Measurements from ENCODE around the gene CCDC57. TPM values are rescaled to one million over a fixed set of nuclear protein-coding genes. Genes with fewer than 3 reads are reported as not detected.

The CCDC57 gene
- total RNA-seq, 2 experiments from 2014 or later, result 56.6 to 64.2 TPM

DNA sequence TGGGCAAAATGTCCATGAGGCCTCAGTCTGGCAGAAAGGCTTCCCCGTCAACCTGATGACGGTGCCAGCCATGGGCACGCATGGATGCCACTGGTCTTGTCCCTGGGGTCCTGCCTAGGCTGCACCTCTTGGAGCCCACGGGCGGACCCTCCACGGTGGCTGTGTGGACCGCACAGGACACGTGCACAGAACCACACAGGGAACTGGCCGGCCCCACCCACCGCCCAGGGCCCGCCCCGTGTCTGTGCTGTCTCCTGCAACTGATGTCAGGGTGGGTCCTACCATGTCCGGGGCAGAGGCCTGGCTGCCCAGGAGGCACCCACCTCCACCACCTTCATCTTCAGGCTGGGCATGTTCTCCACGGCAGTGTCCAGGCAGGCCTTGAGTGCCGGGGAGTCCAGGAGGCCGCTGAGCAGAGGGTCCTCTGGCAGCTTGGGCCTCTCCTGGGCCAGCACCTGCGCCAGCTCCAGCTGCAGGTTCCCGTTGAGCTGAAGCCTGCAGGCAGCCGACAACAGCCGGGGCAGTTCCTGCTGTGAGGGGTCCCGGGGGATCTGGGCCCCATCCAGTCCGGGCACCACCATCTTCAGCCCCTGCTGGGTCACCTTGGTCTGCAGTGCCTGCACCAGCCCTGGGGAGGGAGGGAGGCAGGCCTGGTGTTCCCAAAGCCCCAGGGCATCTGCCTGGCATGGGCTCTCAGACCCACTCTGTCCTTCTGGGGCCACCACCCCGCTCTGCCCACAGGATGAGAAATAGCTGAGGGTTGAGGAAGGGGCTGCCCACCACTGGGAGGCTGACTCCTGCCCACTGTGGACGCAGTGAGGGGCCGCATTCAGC is 126.5 kb downstream of the CCDC57 start:
- TF ChIP-seq, protein P1, sequence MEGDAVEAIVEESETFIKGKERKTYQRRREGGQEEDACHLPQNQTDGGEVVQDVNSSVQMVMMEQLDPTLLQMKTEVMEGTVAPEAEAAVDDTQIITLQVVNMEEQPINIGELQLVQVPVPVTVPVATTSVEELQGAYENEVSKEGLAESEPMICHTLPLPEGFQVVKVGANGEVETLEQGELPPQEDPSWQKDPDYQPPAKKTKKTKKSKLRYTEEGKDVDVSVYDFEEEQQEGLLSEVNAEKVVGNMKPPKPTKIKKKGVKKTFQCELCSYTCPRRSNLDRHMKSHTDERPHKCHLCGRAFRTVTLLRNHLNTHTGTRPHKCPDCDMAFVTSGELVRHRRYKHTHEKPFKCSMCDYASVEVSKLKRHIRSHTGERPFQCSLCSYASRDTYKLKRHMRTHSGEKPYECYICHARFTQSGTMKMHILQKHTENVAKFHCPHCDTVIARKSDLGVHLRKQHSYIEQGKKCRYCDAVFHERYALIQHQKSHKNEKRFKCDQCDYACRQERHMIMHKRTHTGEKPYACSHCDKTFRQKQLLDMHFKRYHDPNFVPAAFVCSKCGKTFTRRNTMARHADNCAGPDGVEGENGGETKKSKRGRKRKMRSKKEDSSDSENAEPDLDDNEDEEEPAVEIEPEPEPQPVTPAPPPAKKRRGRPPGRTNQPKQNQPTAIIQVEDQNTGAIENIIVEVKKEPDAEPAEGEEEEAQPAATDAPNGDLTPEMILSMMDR (IDR thresholded peaks at IDR 0.05), result no peak
- Mint-ChIP-seq H3K27ac (no peak overlapping the region), H3K4me3 (no peak overlapping the region), H3K9me3 (no peaks in the 10 kb centered on the region), H3K4me1 (ENCODE audit: low read depth) (no peaks in the 10 kb centered on the region), H3K36me3 (ENCODE audit: low read depth) (peaks cover 12% of the 10 kb centered on the region), H3K27me3 (no peaks in the 10 kb centered on the region)
- POLR2A ChIA-PET, result interaction anchor here (0.8 to 1.4 kb wide), 3 partner anchors 10 to 460 kb away, joined by 3 to 4 read pairs (median 4); partner anchors contain the start of gene FASN
- no peak for DNase-seq
- CTCF ChIA-PET, result no interaction called here
- intact Hi-C loops (cut with micrococcal nuclease), result no loop called here
- ATAC-seq, result no peak

DNA sequence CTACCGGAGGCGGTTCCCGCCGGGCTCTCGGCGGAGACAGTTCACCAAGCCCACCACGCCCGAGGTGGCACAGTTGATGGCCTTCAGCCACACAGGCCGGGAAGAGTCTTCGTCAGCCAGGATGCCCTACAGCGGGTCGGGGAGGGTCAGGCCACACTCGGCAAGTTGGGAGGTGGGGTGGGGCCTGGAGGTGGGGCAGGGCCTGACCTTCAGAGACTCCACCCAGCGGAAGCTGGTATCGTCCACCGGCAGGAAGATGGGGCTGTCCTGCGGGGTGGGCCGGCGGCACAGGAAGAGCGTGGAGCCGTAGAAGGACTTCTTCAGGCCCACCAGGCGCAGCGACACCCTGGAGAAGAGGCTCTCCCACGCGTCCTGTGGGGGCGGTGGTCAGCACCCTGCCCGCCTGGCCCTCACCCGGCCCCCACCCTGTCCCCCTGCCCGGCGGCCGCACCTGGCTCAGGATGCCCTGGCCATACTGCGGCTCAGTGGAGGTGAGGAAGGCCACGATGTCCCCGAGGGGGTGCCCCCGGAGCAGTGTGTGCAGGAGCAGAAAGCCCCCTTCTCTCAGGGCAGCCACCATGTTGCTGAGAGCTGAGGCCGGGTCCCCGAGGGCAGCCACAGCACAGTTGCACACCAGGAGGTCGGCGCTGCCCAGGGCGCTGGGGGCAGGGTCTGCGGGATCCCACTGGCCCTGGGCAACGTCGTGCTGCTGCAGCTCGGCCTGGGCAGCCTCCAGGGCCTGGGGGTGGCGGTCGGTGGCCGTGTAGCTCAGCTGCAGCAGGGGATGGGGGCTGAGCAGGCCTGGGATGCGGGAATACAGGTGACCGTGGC is 127.4 kb downstream of the CCDC57 start:
- Mint-ChIP-seq H3K27me3 (no peaks in the 10 kb centered on the region), H3K36me3 (ENCODE audit: low read depth) (peaks cover 10% of the 10 kb centered on the region), H3K9me3 (no peaks in the 10 kb centered on the region), H3K4me3 (no peak overlapping the region), H3K4me1 (ENCODE audit: low read depth) (no peaks in the 10 kb centered on the region), H3K27ac (no peak overlapping the region)
- POLR2A ChIA-PET, result interaction anchor here (1.2 to 1.4 kb wide), 2 partner anchors 13 to 19 kb away, joined by 3 to 4 read pairs; partner anchors contain the start of gene FASN
- ATAC-seq, result no peak
- CTCF ChIA-PET, result no interaction called here
- intact Hi-C loops (cut with micrococcal nuclease), result no loop called here
- DNase-seq, result no peak
- TF ChIP-seq, protein P1 (IDR thresholded peaks at IDR 0.05), result no peak

DNA sequence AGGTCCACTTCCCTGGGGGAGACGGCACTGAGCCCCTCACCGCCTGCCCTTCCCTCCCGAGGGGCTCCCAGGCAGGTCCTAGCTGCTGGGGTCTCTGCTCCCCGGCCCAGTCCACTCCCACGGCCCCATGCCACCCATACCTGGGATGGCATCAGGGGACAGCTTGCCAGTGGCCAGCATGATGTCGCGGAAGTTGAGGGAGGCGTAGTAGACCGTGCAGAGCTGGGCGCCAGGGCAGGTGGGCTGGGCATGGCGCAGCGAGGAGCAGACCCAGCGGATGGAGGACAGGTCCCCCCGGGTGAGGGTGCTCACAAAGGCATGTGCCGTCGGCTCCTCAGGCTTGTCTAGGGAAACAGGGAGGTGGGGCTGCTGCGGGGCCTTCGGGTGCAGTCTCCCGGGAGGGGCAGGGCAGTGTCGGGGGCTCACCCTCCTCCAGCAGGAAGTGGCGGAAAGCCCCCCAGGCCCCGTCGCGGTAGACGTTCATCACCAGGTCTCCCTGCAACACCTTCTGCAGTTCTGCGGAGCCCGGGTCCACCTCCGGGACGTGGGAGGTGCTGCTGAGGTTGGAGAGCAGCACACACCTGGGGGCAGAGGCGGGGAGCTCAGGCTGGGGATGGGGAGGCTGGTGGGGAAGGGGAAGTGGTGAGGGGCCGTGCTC is 128.1 kb downstream of the CCDC57 start:
- peaks cover 14% of the 10 kb centered on the region for H3K36me3 Mint-ChIP-seq (ENCODE audit: low read depth)
- no peaks in the 10 kb centered on the region for H3K27me3 Mint-ChIP-seq
- H3K9me3 Mint-ChIP-seq, result no peaks in the 10 kb centered on the region
- TF ChIP-seq, protein P1 (IDR thresholded peaks at IDR 0.05), result no peak
- ATAC-seq, result no peak
- intact Hi-C loops (cut with micrococcal nuclease), result no loop called here
- no peak overlapping the region for H3K4me3 Mint-ChIP-seq
- DNase-seq, result no peak
- CTCF ChIA-PET, result no interaction called here
- H3K27ac Mint-ChIP-seq, result no peak overlapping the region
- no peaks in the 10 kb centered on the region for H3K4me1 Mint-ChIP-seq (ENCODE audit: low read depth)
- POLR2A ChIA-PET, result interaction anchor here (1.0 to 1.4 kb wide), 3 partner anchors 14 to 18 kb away, joined by 3 to 4 read pairs (median 3); partner anchors contain the start of gene FASN

DNA sequence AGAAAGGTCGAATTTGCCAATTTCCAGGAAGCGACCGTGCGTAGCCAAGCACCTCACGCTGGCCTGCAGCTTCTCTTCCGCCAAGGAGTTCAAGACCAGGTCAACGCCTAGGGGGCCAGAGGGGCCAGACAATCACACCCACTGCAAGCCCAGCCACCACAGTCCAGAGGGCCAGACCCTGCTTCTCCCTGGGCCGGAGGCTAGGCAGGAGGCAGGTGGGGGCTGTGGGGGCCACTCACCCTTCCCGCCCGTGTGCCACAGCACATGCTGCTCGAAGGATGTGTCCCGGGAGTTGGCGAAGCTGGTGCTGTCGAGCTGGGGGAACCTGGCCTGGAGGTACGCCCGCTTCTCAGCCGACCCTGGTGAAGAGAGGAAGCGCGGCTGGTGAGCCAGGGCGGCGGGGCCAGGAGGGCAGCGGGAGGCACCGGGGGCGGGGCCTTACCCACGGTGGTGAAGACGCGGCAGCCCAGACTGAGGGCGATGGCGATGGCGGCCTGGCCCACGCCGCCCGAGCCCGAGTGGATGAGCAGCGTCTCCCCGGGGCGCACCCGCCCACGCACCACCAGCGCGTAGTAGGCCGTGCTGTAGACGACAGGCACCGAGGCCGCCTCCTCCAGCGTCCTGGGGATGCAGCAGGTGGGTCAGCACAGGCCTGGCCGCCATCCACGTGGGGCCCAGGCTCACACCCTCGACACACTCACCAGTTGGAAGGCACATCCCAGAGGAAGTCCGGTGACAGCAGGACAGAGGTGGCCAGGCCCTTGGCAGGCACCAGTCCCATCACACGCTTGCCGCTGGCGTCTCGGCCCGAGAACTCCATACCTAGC is 128.9 kb downstream of the CCDC57 start:
- no peak overlapping the region for H3K4me3 Mint-ChIP-seq
- H3K27ac Mint-ChIP-seq, result no peak overlapping the region
- ChIA-PET CTCF (no interaction called here), POLR2A (interaction anchor here (0.8 to 1.1 kb wide), 3 partner anchors 14 to 26 kb away, joined by 3 to 4 read pairs (median 3); partner anchors contain the start of gene DUS1L)
- no peaks in the 10 kb centered on the region for H3K4me1 Mint-ChIP-seq (ENCODE audit: low read depth)
- no peak for DNase-seq
- TF ChIP-seq, protein P1 (IDR thresholded peaks at IDR 0.05), result no peak
- no peaks in the 10 kb centered on the region for H3K27me3 Mint-ChIP-seq
- peaks cover 14% of the 10 kb centered on the region for H3K36me3 Mint-ChIP-seq (ENCODE audit: low read depth)
- H3K9me3 Mint-ChIP-seq, result no peaks in the 10 kb centered on the region
- no peak for ATAC-seq
- intact Hi-C loops (cut with micrococcal nuclease), result no loop called here

Measured in activated CD8-positive, alpha-beta T cell treated with anti-CD3 and anti-CD28 coated beads for 36 hours (primary cell).